Liver (tissue), 9 donors: ENCODE measurements around the gene SLC26A11. TPM values are rescaled to one million over a fixed set of nuclear protein-coding genes. Genes with fewer than 3 reads are reported as not detected.

Source experiments
- DNase-seq: peaks from one replicate; pipeline ENCODE4 v3.0.0-alpha.2; 2017; ENCODE audit warnings: low spot score
- H3K27ac ChIP-seq, 2 donors: one replicate each; pipeline ENCODE4 v1.7.0; 2013; ENCODE audit warnings: inconsistent platforms in 2 of 2, low read length in 2 of 2, control low read depth in 1 of 2, low read depth in 1 of 2, mild to moderate bottlenecking in 1 of 2
- H3K27me3 ChIP-seq, 4 donors: one replicate each; pipeline versions ENCODE4 v1.6.1 to v1.7.0; 2013; ENCODE audit warnings: low read length in 3 of 4, inconsistent platforms in 1 of 4, mild to moderate bottlenecking in 1 of 4, moderate library complexity in 1 of 4; ENCODE audit not compliant: control insufficient read depth in 4 of 4, insufficient read depth in 4 of 4
- H3K36me3 ChIP-seq, 4 donors: one replicate each; pipeline versions ENCODE4 v1.6.1 to v1.7.0; 2013; ENCODE audit warnings: low read length in 3 of 4, mild to moderate bottlenecking in 3 of 4, low read depth in 1 of 4, moderate library complexity in 1 of 4; ENCODE audit not compliant: control insufficient read depth in 4 of 4, insufficient read depth in 3 of 4
- H3K4me1 ChIP-seq, 4 donors: one replicate each; pipeline versions ENCODE4 v1.6.1 to v1.7.0; 2013; ENCODE audit warnings: low read length in 3 of 4, mild to moderate bottlenecking in 3 of 4, moderate library complexity in 1 of 4; ENCODE audit not compliant: control insufficient read depth in 4 of 4, insufficient read depth in 4 of 4
- H3K4me3 ChIP-seq, 3 donors: one replicate each; pipeline versions ENCODE4 v1.6.1 to v1.7.0; 2013; ENCODE audit warnings: low read length in 3 of 3, control low read depth in 1 of 3, low read depth in 1 of 3, mild to moderate bottlenecking in 1 of 3
- H3K9ac ChIP-seq, 2 donors: one replicate each; pipeline ENCODE4 v1.7.0; 2013; ENCODE audit warnings: low read length in 2 of 2, mild to moderate bottlenecking in 2 of 2, moderate library complexity in 2 of 2, control low read depth in 1 of 2, low read depth in 1 of 2
- H3K9me3 ChIP-seq, 4 donors: one replicate each; pipeline versions ENCODE4 v1.6.1 to v1.7.0; 2013; ENCODE audit warnings: low read length in 3 of 4; ENCODE audit not compliant: control insufficient read depth in 4 of 4
- EGR1 ChIP-seq, 2 donors: IDR thresholded peaks; 2 replicates each; pipeline ENCODE4 v1.6.1; 2016 to 2018; ENCODE audit warnings: antibody characterized with exemption in 2 of 2, low read depth in 2 of 2
- HNF4G ChIP-seq: IDR thresholded peaks from 2 replicates; pipeline ENCODE4 v1.6.1; 2016; ENCODE audit warnings: antibody characterized with exemption
- RAD21 ChIP-seq, 2 donors: IDR thresholded peaks; 2 replicates each; pipeline ENCODE4 v1.6.1; 2016; ENCODE audit warnings: antibody characterized with exemption in 2 of 2, mild to moderate bottlenecking in 2 of 2
- TAF1 ChIP-seq: conservative IDR thresholded peaks from 2 replicates; pipeline ENCODE4 v1.6.1; 2016; ENCODE audit warnings: antibody characterized with exemption, mild to moderate bottlenecking
- WGBS: extraction: QIAGEN DNeasy Blood & Tissue Kit; methylation state at CpG from one replicate; pipeline ENCODE4 v1.1.7; 2013; 5-methylcytosine and 5-hydroxymethylcytosine counted together
- polyA plus RNA-seq, 2 donors: library from polyadenylated mRNA; stranded (reverse) in 1 of 2; unstranded in 1 of 2; fragments of 200-250 nt in 1 of 2; fragments of >200 nt in 1 of 2; fragmentation: Nextera tagmentation in 1 of 2; extraction: Ambion mirVana in 1 of 2; gene quantifications; one replicate each; pipeline versions ENCODE4 v1.2.1 to v1.2.3, GENCODE V29; 2013 to 2015
- total RNA-seq, 2 donors: library from RNA; depleted of rRNA; stranded (reverse); fragments of >200 nt; gene quantifications; one replicate each; pipeline ENCODE4 v1.2.3, GENCODE V29; 2014
- TF ChIP-seq, protein P1 (sequence below): IDR thresholded peaks from 2 replicates; pipeline ENCODE4 v1.6.1; 2016; ENCODE audit warnings: antibody characterized with exemption, mild to moderate bottlenecking
- TF ChIP-seq, protein P2 (sequence below): IDR thresholded peaks from 2 replicates; pipeline ENCODE4 v1.6.1; 2016; ENCODE audit warnings: antibody characterized with exemption
- TF ChIP-seq, protein P3 (sequence below): IDR thresholded peaks from 2 replicates; pipeline ENCODE4 v1.6.1; 2016; ENCODE audit warnings: antibody characterized with exemption
- donor health status: healthy.
- donor health status: healthy.
- donor health status: healthy.
- donor health status: healthy.
- donor health status: healthy.

Gene SLC26A11
- total and polyA plus RNA-seq, 4 donors = 3.3 to 8.2 (median 5.6) TPM

DNA sequence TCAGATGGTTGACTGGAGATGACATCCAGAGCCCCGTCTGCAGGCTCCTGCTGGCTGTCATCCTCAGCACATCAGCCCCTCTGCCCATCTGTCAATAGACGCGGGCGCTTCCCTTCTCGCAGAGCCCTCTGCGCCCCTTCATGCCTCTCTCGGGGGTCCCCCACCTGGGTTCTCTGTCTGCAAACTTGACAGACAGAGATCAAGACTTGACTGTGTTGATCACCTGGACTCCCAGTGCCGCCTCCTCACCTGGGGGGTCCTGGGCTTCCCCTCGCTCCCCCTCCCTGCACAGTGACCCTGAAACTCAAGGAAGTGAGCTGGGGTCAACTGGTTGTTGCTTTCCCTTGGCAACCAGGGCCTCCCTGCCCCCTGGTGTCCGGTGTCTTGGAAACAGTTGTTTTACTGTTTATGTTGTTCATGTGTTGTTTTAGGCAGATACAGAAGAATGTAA, 72.3 kb downstream of the SLC26A11 start:
- 92% methylated on average over 10 of the region's 10 CpGs for WGBS
- Histone ChIP-seq H3K36me3 (peaks cover 24 to 81% (median 52%) of the 10 kb centered on the region in 4 donors), H3K27ac (no peak overlapping the region), H3K4me3 (no peak overlapping the region), H3K4me1 (no peaks in the 10 kb centered on the region), H3K27me3 (no peaks in the 10 kb centered on the region), H3K9me3 (no peaks in the 10 kb centered on the region), H3K9ac (no peak overlapping the region)
- no peak for DNase-seq
- TF ChIP-seq TAF1 = no peak
- peak in 1 of 2 donors; percentile 23 for TF ChIP-seq RAD21 (IDR thresholded peaks at IDR 0.05)

DNA sequence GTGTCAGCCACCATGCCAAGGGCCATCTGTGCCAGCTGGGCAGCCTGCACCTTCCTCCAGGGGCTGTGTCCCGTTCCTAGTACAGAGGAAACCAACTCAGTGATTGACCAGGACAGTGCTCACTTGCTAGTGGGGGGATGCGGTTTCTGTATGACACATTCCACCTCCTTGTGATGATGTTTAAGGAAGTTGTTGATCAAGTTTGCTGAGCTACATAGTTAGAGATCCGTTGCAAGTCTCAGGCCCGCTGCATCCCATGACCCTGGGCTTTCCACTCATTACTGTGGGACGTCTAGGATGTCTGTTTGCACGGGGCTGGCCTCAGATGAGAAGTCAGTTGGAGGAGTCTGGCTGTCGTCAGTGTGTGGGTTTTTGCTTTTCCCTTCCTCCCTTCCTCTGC, 74.0 kb downstream of the SLC26A11 start:
- Histone ChIP-seq H3K27me3 (no peaks in the 10 kb centered on the region), H3K4me3 (no peak overlapping the region), H3K36me3 (peaks cover 18 to 83% (median 56%) of the 10 kb centered on the region in 4 donors), H3K9me3 (no peaks in the 10 kb centered on the region), H3K27ac (no peak overlapping the region), H3K4me1 (no peaks in the 10 kb centered on the region), H3K9ac (no peak overlapping the region)
- no peak for DNase-seq
- WGBS = 82% methylated on average over 7 of the region's 7 CpGs
- no peak for TF ChIP-seq HNF4G
- peak in 1 of 2 donors; percentile 11 for TF ChIP-seq EGR1 (IDR thresholded peaks at IDR 0.05; ENCODE audit: low read depth in 2 of 2)

DNA sequence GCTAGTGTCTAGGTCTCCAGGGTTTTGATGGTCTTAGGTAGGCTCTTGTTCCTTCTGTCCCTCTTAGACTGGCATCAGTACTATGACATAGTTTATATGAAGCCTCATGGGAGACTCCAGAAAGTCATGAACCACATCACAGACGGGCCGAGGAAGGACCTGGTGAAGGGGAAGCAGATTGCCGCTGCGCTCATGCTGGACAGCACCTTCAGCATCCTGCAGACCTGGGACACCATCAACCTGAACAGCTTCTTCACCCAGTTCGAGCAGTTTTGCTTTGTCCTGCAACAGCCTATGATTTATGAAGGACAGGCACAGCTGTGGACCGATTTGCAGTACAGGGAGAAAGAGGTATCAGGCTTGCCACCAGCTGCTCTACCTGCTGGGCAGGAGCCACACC, 74.4 kb downstream of the SLC26A11 start:
- no peak for TF ChIP-seq TAF1
- TF ChIP-seq, protein P1, sequence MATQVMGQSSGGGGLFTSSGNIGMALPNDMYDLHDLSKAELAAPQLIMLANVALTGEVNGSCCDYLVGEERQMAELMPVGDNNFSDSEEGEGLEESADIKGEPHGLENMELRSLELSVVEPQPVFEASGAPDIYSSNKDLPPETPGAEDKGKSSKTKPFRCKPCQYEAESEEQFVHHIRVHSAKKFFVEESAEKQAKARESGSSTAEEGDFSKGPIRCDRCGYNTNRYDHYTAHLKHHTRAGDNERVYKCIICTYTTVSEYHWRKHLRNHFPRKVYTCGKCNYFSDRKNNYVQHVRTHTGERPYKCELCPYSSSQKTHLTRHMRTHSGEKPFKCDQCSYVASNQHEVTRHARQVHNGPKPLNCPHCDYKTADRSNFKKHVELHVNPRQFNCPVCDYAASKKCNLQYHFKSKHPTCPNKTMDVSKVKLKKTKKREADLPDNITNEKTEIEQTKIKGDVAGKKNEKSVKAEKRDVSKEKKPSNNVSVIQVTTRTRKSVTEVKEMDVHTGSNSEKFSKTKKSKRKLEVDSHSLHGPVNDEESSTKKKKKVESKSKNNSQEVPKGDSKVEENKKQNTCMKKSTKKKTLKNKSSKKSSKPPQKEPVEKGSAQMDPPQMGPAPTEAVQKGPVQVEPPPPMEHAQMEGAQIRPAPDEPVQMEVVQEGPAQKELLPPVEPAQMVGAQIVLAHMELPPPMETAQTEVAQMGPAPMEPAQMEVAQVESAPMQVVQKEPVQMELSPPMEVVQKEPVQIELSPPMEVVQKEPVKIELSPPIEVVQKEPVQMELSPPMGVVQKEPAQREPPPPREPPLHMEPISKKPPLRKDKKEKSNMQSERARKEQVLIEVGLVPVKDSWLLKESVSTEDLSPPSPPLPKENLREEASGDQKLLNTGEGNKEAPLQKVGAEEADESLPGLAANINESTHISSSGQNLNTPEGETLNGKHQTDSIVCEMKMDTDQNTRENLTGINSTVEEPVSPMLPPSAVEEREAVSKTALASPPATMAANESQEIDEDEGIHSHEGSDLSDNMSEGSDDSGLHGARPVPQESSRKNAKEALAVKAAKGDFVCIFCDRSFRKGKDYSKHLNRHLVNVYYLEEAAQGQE = no peak
- no peak for TF ChIP-seq RAD21 (IDR thresholded peaks at IDR 0.05)
- TF ChIP-seq, protein P2, sequence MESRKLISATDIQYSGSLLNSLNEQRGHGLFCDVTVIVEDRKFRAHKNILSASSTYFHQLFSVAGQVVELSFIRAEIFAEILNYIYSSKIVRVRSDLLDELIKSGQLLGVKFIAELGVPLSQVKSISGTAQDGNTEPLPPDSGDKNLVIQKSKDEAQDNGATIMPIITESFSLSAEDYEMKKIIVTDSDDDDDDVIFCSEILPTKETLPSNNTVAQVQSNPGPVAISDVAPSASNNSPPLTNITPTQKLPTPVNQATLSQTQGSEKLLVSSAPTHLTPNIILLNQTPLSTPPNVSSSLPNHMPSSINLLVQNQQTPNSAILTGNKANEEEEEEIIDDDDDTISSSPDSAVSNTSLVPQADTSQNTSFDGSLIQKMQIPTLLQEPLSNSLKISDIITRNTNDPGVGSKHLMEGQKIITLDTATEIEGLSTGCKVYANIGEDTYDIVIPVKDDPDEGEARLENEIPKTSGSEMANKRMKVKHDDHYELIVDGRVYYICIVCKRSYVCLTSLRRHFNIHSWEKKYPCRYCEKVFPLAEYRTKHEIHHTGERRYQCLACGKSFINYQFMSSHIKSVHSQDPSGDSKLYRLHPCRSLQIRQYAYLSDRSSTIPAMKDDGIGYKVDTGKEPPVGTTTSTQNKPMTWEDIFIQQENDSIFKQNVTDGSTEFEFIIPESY = no peak
- TF ChIP-seq, protein P3, sequence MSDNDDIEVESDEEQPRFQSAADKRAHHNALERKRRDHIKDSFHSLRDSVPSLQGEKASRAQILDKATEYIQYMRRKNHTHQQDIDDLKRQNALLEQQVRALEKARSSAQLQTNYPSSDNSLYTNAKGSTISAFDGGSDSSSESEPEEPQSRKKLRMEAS = no peak
- Histone ChIP-seq H3K9me3 (no peaks in the 10 kb centered on the region), H3K27ac (no peak overlapping the region), H3K27me3 (no peaks in the 10 kb centered on the region), H3K9ac (no peak overlapping the region), H3K4me3 (no peak overlapping the region), H3K4me1 (no peaks in the 10 kb centered on the region), H3K36me3 (peaks cover 18 to 82% (median 57%) of the 10 kb centered on the region in 4 donors)
- WGBS = 92% methylated on average over 6 of the region's 6 CpGs
- DNase-seq = no peak
